Endothelial cell of umbilical vein (primary cell): Measurements from ENCODE around the gene ANKS1B.

ENCODE experiments used
- EZH2 ChIP-seq: IDR thresholded peaks from 2 replicates; pipeline ENCODE4 v1.6.1; 2012; ENCODE audit warnings: borderline replicate concordance, low read depth, mild to moderate bottlenecking, moderate library complexity, low read length, inconsistent platforms; ENCODE audit not compliant: severe bottlenecking
- FOS ChIP-seq: IDR thresholded peaks from 2 replicates; pipeline ENCODE4 v1.6.1; 2011; ENCODE audit warnings: mild to moderate bottlenecking, low read length, moderate library complexity, borderline replicate concordance; ENCODE audit not compliant: insufficient read depth
- JUN ChIP-seq: IDR thresholded peaks from 2 replicates; pipeline ENCODE4 v1.6.1; 2011; ENCODE audit warnings: borderline replicate concordance, low read depth; ENCODE audit not compliant: insufficient read length, insufficient read depth
- POLR2A ChIP-seq: IDR thresholded peaks from 2 replicates; pipeline ENCODE4 v1.6.1; 2012; ENCODE audit warnings: low read depth, mild to moderate bottlenecking, control low read depth, low read length
- TF ChIP-seq, protein P1 (sequence below), 2 donors: IDR thresholded peaks; 1 replicate in 1 of 2; 2 replicates in 1 of 2; pipeline ENCODE4 v1.5.1; 2011; ENCODE audit warnings: low read length in 2 of 2, mild to moderate bottlenecking in 2 of 2, moderate library complexity in 2 of 2, control low read depth in 1 of 2, inconsistent platforms in 1 of 2, low read depth in 1 of 2; ENCODE audit not compliant: insufficient read depth in 1 of 2; ENCODE audit errors: extremely low read depth in 1 of 2

DNA sequence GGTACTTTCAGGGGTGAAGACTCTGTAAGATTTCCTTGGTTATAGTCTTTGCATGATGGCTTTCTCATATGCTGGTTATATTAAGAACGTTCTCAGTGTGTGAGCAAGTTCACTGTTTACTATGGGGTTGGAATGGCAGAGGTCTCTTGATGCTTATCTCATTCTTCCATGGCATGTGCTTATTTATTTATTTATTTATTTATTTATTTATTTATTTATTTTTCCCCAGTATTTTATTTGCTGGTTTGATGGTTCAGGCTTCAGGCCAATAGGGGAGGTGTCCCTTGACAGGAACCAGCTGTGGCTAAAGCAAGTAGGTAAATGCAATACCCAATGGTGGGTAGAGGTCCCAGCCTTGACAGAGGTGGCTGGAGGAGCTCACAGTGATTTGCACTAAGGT is 498.5 kb downstream of the ANKS1B start:
- TF ChIP-seq JUN = no peak
- TF ChIP-seq POLR2A = no peak
- TF ChIP-seq, protein P1, sequence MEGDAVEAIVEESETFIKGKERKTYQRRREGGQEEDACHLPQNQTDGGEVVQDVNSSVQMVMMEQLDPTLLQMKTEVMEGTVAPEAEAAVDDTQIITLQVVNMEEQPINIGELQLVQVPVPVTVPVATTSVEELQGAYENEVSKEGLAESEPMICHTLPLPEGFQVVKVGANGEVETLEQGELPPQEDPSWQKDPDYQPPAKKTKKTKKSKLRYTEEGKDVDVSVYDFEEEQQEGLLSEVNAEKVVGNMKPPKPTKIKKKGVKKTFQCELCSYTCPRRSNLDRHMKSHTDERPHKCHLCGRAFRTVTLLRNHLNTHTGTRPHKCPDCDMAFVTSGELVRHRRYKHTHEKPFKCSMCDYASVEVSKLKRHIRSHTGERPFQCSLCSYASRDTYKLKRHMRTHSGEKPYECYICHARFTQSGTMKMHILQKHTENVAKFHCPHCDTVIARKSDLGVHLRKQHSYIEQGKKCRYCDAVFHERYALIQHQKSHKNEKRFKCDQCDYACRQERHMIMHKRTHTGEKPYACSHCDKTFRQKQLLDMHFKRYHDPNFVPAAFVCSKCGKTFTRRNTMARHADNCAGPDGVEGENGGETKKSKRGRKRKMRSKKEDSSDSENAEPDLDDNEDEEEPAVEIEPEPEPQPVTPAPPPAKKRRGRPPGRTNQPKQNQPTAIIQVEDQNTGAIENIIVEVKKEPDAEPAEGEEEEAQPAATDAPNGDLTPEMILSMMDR (IDR thresholded peaks at IDR 0.05; ENCODE audit: extremely low read depth in 1 of 2, insufficient read depth in 1 of 2, low read depth in 1 of 2, low read length in 2 of 2) = no peak
- no peak for TF ChIP-seq FOS
- TF ChIP-seq EZH2 = no peak
